NCI-H2196 (cell line): ENCODE data around the gene ADAMTS9.

ENCODE experiments used
- DNase-seq: peaks from one replicate; lab custom pipeline; 2025; ENCODE audit not compliant: unreplicated experiment; lab: John Stamatoyannopoulos, UW

ADAMTS9 gene

DNA sequence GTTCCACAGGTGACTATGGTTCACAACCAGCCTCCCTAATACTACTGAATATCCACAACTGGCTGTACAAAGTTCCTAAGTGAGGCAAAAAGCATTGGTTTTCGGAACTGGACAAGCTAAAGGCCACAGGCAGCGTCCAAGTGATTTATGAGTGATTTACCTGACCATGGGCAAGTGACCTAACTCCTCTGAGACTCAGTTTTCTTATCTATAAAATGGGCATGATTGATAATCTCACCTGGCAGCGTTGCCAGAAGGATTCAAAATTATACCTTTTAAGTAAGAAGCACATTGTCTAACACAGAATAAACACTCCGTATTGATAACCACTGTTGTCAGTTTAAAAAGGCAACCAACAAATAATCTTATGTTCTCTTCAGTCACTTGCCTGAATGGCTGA is 29.8 kb downstream of the ADAMTS9 start:
- DNase-seq: no peak

DNA sequence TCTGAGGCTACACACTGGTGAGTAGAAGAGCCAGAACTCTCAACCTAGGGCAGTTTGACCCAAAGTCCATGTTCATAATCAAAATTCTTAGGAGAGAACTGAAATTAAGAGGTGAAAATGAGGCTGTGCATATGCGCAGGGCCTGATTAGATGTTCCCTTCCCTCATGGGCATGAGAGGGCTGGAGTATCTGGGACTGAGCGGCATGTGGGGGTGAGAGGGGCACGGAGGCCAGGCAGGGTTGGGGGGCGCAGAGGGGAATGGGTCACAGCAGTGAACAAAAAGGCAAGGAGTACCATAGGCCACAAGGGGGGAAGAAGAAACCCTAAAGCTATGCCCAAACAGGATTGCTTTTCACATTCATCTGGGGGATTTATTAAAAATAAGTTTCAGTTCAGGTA is 31.3 kb downstream of the ADAMTS9 start:
- DNase-seq: no peak

DNA sequence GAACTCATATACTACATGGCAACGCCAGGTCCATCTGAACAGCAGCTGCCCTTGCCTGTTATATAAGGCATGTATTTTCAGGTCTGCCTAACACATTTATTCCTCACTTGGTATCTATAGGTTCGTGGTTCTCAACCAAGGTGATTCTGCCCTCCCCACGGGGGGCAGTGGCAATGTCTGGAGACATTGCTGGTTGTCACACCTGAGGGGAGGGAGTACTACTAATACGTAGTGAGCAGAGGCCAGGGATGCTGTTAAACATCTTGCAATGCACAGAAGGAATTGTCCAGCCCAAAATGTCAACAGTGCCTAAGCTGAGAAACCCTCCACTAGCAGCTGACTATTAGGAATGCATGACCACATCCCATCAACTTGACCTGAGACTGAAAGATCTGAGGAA is 32.6 kb downstream of the ADAMTS9 start:
- DNase-seq: no peak

DNA sequence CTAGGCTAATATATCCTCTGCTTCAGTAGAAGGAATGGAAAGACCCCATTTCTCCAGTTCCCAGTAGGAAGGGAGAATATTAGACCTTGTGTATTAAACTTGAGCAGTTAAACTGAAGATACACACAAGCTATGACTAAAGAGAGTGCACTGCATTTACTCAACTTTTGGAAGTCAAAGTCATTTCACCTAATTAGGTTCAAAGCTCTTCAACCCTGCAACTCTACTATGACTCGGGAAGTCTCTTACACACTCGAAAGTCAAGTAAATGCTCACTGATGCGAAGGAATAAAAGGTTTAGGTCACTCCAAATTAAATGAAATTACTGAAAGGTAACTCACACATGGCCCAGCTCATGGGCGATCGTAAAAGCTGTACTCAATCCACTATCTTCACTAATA is 33.8 kb downstream of the ADAMTS9 start:
- no peak for DNase-seq

- DNase-seq: no peak
Measured at GRCh38 chr3:64653101-64653500, 34.7 kb downstream of the ADAMTS9 start.

GRCh38 chr3:64651741-64652241 is 36.0 kb downstream of the ADAMTS9 start:
- no peak for DNase-seq

DNA sequence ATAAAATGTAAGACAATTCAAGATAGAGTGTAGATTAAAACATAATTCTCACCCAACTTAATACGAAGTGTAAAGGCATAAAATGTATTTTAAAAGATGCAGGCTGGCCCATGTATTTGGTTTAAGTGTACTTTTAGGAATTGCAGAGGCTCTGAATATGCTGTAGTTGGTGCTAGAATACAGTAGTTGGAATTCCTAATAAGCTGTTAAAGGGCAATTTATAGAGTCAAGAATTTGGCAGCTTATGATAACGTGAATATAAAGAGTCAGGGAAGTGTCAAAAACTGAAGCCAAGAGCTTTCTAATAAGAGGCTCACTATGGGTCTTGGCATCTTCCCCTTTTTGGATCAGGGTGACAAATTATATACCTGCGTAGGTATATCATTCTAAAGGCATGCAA is 36.5 kb downstream of the ADAMTS9 start:
- DNase-seq: no peak

DNA sequence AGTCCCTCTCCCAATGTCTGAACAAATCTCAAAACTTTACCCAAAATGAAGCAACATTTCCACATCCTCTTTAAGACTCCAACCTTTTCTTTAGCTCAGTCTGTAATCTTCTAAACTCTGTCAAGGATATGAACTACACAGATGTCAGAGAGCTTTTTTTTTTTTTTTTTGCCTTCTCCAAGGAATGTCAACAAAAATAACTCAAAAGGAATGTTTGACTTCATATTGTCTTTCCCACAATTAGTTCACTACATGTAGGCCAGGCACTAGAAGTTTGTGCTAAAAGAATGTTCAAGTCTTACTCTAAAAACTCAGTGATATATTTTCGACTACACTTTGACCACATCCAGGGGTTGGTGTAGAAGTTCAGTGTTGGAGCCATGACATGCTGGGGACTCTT is 37.1 kb downstream of the ADAMTS9 start:
- DNase-seq: no peak

DNA sequence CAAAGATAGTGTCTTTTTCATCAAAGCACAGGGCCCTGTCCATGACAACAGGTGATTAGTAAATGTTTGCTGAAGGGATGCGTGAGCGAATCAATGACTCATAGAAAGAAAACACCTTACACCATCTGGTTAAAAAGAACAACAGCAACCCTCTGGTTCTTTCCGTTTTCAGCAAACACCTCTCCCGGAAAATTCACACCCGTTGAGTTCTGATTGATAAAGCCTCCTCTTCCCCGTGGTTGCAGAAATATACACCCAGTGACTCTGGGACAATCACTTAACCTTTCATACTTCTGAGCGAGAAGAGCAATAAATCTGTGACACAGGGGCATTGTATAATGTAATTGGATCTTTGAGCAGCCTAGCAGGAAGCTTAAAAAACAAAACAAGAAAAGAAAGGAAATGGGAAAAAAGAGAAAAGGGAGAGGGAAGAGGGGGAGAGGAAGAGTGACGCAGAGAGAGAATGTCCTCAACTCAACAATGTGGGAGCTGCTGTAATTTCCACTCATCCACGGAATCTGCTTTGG is 37.6 kb downstream of the ADAMTS9 start:
- no peak for DNase-seq

DNA sequence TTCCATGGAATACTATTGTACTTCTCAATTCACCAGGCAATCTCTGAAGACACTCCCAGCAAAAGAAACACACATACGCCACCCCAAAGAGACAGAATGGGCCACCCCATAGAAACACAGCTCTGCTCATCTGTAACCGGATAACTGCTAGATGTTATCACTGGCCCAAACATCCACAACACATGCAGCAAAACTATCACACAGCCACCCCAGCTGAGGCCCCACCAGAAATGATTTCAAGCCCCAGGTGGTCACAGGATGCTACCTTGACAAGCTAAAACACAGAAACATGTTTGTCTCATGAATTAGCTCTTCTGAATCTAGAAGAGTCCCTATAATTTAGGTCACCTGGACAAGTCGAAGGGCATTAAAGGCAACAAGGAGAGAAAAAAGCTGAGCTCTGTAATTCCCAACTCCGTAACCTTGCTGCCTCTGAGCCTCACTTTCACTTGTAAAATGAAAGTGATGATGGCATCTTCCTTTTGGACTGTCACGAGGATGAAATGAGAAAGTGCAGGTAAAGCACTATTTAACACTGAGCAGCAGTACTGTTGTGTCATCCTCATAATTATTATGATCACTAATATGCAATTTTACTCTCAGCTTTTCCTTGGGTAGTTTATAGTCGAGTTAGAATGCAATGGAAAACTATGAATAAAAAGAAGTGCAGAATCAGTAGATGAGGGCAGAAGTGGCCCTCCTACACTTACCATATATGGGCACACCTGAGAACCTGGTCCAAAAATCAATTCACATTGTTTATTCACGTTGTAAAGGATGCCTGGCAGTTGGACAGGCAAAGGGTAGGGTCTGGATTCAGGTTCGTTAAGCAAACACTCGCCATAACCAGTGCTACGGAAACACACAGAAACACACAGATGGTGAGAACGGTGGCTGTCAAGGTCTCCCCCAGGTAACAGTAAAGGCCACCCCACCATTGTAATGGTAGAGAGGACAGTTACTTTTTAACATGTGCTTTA is 38.6 kb downstream of the ADAMTS9 start:
- DNase-seq: no peak

DNA sequence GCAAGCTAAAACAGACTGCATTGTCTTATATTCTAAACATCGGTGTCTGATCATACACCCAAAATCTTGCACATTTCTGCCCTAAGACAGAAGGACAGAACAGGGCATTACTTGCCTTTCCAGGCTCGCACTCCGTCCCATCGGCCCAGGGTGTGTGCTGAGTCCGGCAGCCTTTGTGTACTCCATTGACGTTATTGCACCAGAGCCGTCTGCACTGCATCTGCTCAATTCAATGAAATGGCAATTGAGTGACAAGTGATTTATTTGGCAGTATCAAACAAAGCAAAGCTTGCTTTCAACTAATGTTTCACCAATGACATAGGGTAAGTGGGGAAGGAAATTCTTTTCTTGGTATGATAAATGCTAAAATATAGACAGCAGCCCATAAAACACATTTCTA is 40.0 kb downstream of the ADAMTS9 start:
- DNase-seq: no peak

- DNase-seq: no peak
Measured at GRCh38 chr3:64645243-64645642, 42.6 kb downstream of the ADAMTS9 start.

DNA sequence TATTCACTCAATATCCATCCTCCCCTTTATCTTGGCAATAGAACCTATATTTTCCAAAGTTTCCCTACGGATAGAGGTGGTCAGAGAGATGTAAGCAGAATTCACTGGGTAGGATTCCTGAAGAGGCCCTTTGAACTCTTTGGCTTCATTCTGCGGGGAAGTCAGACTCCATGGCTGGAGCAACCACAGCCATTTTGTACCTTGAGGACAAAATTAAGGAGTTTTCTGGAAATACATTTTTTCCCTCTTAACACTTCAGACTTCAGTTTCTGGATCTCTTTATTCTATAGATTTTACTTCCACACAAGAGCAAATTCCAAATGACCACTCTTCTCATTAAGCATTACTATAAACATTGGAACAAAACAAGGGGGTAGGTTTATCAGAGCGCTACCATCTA is 43.3 kb downstream of the ADAMTS9 start:
- DNase-seq: no peak

GRCh38 chr3:64642327-64643151 is 45.3 kb downstream of the ADAMTS9 start:
- DNase-seq: no peak

DNA sequence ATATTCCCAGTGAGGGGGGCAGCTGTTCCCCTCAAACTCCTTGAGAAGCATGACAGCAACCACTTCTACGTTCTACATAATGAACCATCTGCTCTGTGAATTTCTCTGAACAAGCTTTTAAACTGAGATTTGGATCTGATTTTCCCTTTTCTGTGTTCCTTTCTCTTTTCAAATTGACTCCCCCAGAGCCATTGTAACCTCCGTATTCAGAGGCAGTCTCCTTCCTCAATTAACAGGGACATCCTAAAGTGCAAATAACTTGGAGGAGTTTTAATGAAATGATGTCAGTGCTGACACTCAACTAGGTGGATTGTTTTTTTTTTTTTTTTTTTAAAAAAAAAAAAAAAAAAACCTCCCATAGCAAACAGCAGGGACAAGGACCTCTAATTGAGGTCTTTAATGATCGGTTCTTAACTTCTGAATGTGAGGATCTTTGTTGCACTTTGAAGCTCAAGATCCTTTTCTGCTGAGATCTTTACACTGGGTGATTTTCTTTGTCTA is 48.8 kb downstream of the ADAMTS9 start:
- DNase-seq: no peak

- no peak for DNase-seq
Measured at GRCh38 chr3:64638511-64638910, 49.3 kb downstream of the ADAMTS9 start.

GRCh38 chr3:64634417-64634816 is 53.4 kb downstream of the ADAMTS9 start:
- DNase-seq: no peak

DNA sequence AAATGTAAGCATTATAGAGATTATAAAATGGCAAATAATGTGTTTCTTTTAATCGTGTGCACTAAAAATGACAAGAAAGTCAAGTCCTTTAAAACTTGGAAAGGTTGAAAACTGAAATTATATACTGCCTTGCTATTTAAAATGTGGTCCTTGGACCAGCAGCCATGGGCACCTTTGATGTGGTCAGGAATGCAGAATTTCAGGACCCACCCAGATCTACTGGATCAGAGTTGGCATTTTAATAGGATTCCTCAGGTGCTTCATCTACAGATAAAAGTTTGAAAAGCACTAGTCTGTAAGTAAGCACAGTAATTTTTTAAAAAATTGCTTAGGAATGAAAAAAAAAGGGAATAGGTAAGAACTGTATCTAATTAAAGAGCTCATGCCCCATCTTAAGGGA is 55.8 kb downstream of the ADAMTS9 start:
- no peak for DNase-seq

DNA sequence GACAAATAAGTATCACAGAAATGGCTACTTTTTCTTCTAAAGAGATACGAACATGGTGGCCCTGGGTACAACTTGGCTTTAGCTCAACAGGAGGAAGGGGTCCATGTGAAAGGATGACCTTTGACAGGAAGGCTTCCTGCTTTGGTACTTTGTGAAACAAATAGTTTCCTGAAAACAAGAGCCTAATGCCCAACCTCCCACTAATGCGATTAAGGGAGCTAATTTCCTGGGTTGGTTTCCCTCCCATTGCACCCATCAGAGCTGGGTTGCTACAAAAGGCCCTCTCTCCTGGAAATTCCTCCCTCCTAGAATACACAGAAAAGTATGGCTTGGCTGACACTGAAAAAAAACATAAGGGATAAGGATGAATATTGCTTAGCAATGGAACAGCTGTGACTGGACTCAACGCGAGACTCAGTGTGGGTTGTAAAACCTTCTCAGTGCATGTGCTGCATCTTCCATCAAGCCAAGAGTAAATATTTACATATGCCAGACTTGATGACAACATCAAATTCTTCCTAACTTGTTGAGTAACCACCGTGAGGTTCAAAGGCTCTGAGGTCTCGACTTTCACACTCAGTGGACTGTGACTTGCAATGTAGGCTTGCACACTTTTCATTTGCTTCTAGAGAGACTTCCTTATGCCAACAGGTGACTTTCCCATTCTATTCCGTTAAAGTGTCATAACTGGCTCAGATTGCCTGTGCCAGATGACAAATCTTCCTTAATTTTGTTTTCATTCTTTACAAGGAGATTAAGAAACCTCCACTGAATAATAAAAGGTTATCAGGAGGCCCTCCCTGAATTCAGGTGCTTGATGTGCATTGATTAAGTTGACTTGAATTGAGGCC is 60.1 kb downstream of the ADAMTS9 start:
- no peak for DNase-seq

GRCh38 chr3:64627042-64627441 is 60.8 kb downstream of the ADAMTS9 start:
- DNase-seq: no peak
